Stimulated activated CD8-positive, alpha-beta memory T cell treated with anti-CD3 and anti-CD28 coated beads, Interleukin-4, amount 100 ng/mL, for 48 hours (primary cell): ENCODE data around the gene MMP3.

ENCODE experiments used
- DNase-seq: peaks from one replicate; pipeline ENCODE4 v3.0.0-alpha.2; 2020

MMP3 gene

DNA sequence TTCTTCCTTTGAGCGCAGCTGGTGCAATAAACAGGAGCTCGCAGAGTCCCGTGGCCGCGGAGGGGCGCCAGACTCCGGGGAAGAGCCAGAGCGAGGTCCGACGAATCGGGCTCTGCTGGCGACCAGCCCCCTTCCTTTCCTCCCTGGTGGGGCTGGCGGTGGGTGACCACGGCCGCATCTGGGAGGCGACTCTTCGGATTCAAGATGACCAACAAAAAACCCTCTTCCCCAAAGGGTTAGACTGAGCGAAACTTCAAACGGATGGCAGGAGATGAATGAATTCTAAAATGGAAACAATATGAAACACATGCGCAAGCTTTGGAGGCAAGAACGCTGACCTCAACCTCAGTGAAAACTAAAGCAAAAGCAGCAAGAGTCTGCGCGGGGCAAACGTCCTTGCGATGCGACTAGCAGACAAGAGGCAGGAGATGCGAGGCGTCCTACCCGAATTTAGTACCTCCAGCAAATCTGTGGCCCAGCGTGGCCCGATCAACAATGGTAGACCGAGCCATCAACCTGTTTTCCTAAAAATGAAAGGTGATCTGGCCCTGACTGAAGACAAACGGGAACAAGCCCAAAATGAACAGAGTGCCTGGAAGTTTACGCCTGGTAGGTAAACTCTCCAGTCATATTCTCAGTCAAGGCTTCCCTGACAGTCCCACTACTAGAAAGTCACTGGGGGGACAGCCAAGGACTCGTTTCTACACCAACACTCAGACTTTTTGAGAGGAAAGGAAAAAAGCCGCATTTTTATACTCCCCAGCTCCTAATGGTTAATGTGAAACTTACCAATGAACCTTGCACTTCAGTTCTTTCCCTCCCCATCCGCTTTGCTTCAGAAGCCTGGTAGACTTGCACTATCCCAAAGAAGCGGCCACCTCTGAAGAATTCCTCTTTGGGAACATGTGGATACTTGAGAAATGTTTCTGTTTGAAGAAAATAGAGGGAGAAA is 11.6 kb downstream of the MMP3 start:
- DNase-seq = peak; percentile 26

DNA sequence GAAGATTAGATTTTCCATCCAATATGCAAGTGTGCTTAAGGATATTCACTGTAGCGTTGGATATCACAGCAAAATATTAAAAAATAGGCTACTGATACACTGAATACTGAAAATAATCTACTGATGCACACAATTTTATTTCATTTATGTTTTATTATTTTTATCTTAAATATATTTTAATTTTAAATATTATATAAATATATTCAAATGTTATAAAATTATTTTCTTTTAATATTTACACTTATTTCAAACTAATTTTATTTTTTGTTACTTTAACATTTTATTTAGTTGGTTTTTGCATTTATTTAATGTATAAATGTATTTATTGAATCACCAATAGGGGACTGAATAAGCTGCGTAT is 12.3 kb downstream of the MMP3 start:
- DNase-seq = no peak

DNA sequence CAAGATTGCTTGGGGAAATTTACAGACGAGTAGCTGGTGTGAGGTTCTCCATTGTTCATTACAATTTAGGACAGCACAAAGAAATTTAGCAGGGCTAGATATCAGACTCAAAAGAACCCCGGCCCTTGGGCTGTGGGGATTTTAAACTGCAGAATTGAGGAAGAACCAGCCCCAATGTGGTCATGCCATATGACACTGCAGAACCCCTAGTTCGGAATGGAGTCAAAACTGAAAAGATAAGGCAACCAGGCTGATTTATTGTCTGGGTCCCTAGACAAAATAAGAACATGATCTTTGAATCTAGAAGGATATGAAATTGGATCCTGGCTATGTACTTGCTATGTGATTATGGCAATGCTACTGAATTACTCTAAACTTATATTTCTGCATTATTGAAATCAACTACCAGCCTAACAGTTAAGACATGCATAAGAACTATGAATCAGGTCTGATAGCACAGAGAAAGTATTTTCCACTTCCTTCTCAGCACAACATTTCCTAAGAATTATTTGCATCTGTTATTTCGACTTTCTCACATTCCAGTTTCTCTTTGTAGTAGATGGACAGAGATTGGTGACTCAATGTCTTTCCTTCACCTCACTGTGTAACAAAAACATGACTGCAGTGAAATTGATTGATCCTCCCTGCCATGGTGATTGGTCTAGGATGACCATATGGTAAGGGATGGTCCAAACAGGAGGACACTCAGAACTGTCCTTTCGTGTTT is 13.2 kb downstream of the MMP3 start:
- DNase-seq = no peak

DNA sequence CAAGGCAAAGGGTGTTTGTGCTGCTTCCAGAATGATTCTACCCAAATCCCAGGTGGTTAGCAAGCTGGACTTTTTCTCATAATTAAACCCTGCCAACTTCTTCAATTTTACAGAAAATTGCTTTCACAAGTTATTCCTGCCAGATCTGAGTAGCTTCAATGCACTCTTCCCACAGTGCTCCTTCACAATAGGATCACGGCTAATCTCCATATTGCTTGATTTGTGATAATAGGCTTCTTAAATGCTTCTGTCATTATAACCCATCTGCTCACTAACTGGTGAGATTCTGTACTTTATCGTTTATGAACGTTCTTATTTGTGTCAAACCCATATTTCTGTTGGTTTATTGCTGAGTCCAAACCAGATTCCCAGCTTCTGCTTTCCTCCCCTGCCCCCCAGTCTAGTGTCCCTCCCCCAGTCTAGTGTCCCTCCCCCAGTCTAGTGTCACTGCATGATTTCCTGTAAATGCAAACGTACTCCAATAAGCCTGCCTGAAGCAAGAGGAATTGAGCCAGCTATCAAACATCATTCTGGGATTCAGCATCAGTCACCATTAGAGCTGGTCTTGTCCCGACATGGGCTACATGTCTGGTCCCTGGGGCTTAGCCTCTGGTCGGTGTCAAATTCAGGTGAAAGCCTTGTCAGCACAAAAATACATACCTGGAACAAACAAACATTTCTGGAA is 14.0 kb downstream of the MMP3 start:
- DNase-seq = no peak

DNA sequence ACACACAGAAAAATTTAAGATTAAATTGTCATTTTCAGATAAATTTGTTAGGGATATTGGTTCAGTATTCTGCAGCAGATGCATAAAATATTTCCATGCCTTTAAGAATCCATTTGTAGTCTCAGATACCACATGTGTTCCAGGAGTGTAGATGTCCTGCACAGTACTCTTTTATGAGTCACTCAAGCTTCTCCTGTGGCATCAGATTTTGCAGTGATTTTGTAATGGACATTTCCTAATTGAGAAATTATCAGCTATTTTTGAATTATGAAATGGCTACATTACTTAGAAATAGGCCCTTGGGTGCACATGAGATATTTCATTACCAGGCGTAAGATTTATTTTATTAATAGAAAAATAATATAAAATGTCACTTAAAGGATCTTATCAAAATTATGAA is 18.9 kb downstream of the MMP3 start:
- no peak for DNase-seq

DNA sequence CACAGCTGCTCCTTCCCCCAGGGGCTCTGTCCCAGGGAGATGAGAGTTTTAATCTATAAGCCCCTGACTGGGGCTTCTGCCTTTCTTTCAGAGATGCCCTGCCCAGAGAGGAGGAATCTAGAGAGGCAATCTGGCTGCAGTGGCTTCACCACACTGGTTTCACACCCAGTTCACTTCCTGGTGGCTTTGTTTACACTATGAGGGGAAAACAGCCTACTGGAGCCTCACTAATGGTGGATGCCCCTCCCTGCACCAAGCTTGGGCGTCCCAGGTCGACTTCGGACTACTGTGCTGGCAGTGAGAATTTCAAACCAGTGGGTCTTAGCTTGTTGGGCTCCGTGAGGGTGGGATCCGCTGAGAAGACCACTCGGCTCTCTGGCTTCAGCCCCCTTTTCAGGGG is 23.9 kb downstream of the MMP3 start:
- DNase-seq = no peak

DNA sequence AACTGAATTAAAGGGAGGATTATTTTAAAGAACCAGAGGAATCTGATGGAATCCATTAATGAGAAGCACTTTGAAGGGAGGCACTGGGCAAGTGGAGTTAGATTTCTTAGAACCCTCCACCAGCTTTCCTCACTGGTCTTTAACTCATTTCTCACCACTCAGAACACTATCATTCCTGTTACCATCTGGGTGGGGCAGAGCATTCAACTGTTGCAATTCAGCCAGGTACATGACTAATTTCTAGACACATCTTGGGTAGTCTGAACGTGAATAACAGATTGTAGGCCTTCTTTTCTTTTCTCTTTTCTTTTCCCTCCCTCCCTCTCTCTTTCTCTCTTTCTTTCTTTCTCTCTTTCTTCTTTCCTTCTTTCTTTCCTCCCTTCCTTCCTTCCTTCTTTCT is 29.9 kb downstream of the MMP3 start:
- DNase-seq = no peak

DNA sequence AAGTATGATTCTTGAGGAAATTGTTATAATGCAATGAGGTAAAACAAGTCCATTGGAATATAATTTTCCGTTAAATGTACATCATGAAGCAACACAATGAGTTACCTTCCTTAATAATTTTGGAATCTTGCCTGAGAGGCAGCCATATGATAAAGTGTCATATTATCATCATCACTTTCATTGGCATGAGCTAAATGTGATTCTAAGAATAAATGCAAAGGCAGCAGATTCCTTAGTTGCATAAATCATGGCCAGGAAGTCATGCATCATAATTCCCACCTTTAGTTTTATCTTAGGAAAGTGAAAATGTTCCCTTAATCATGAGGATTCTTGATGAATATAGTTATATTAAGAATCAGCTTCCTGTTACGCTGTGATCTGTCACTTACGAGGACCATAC is 31.2 kb downstream of the MMP3 start:
- DNase-seq = no peak

DNA sequence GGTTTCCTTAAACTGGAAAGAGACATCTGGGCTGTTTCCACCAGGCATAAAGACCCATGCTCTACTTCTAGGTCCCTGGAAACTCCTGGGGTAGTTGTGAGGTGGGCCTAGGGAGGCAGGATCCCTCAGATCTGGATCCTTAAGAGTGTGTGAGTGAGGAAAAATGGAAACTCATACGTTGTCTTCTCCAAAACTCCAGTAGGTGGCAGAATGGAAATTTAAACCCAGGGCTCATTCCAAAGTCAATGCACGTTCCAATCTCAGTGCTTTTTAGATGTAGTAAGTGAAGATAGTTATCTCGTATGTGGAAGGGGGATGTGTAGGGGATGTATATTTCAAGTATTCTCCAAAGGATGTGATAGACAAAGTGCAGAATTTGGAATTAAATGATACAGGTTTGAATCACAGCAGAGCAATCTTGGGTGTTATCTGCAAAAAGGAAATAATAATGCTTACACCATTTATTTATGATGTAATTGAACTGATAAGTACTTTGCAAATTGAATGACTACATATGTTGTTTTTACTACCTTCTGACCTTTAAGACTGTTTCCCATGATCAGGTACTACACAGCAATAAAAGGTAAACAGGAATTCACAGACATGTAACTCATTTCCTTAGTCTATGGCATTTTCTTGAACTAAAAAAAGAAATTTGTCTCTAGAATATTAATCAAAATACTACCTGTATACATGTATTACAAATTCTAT is 32.3 kb downstream of the MMP3 start:
- no peak for DNase-seq

DNA sequence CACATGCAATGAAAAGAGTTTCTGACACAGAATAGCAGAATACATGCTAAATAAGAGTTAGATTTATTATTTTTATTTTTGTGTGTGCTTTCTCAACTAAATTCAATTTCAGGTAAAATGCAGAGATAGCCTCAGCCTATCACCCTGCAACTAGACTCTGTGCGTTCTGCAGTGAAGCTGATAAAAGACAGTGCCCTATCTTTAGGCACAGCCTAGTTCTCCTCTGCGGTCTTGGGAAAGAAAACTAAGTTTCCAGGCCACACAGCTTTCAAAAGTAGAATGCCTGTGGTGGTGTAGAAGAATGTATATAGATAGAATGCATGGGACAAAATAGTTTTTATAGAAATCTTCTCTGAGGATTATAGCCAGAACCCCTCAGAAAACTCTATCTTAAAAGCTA is 33.4 kb downstream of the MMP3 start:
- DNase-seq = no peak

DNA sequence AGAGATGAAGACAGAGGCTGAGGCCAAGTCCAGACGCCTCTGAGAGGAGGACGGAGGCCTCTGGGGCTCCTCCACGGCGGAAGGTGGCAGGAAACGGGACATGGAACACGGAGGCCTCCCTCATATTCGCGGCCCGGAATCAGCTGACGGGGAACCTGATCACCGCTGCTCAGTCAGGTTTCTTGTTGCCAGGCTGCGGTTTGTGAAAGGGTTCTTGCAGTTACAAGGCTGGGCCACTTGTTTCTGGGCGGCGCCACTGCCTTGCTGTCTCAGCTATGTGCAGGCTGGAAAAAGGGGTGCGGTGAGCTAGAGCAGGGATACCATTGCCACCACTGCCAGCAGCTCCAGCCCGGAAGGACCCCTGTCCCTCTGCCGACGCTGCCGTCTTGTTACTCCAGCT is 35.5 kb downstream of the MMP3 start:
- peak; percentile 27 for DNase-seq

DNA sequence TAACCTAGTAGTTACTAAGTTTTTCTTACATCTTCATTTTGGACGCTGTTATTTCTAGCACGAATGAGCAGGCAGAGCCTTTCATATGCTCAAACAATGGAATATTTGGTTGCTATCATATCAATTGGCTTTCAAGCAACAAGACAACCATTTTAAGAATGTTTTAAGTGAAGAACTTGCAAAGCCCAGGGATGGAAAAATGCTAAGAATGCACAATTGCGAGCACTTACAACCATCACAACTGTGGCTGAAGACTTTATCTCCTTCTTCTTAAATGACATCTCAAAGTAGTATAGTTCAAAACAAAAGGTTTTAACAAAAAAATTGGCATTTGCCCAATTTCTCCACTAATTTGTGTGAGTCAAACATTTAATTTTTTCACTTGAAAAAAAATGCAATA is 37.1 kb downstream of the MMP3 start:
- DNase-seq = no peak

DNA sequence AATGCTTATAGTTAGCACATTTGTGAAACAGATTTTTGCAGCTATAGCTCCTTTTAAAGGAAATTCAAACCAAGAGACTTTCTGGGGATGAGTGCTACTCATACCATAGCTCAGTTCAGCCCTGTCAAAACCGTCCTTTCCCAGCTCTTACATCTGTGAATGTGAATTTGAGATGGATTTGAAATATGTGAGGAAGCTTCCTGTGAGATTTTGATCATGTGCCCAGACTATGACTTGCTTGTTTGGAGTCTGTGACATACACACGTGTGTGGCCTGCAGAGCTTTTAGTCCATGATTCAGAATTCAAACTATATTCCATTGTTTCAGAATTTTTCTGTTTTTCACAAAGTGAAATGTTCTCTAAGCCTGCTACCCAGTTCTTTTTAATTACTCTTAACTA is 41.1 kb downstream of the MMP3 start:
- DNase-seq = no peak

DNA sequence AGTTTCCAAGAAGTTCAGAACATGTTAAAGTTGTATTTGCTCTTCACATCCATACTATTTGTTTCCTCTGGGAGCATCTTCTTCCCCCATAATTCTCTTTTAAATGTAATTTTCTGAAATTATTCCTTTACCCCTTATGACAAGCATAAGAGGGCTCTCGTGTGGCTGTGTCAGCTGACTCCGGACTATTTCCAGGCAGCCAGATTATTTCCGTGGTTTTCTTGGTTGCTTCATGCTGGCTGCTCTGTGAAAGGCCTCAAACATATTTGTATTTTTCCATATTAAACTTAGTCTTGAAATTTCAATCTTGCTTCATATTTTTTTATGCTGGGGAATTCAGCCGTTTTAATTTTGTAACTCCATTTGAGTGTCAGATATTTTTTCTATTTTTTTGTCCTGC is 42.6 kb downstream of the MMP3 start:
- no peak for DNase-seq

DNA sequence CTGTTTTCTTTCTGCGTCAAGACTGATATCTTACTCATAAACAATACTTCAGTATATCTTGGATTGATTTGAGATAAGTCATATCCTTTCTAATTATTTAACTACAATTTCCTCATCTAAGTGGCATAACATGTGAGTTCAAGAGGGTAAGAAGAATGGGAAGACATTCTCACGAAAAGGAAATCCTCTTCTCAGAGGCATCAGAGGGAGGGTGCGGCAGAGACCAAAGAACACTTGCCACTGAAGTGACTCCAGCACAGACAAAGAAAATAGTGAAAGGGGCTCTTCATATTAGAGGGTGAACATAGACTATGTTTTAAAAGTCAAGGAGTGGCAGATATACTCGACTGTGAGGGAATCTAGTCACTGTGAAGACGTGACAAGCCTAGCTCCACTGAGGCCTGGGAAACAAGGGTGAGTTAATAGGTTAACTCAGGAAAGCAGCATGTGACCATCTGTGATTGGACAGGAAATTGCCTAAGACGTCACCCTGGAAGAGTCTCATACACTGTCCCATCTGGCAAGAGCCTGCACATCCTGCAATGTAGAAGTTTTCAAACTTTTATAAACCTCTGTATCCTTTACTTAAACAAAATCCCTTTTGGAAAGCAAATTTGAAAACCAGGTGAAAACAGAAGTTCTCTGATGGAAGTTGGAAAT is 43.6 kb downstream of the MMP3 start:
- no peak for DNase-seq

DNA sequence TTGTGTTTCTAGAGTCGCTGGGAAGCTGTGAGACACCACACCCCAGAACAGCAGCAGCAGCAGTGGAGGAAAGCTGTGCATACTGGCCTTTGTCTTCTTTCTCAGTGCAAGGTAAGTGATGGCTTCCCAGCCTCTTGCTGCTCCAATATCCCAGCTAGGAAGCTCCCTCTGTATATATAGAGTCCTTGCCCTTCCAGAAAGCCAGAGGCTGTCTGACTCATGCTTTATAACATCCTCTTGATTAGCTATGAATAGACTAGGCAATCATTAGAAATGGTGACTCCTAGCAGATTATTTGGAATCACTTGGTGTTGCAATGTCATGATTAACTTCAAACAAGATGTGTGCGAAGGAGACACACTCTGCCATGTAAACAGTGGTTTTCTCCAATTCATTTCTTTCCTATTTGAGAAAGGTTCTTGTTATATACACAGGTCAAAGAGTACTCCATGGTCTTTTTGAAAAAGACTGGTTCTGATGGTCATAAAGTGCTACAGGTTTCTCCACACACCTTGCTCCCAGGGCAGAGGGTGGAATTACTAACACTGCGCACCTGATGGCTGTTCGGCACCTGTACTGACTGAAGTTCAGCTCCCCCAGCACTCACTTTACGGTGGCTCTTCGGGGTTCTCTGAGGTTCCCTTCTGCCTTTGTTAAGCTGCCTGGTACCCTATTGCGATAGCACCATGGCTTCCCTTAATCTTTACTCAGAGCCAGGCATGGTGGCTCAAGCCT is 45.2 kb downstream of the MMP3 start, which contains the start of gene MMP1:
Gene MMP1 (minus strand): TSS at position 149 of the 735 bp plus-strand sequence. CDS start 68 bp downstream, at position 81.
- DNase-seq = no peak

DNA sequence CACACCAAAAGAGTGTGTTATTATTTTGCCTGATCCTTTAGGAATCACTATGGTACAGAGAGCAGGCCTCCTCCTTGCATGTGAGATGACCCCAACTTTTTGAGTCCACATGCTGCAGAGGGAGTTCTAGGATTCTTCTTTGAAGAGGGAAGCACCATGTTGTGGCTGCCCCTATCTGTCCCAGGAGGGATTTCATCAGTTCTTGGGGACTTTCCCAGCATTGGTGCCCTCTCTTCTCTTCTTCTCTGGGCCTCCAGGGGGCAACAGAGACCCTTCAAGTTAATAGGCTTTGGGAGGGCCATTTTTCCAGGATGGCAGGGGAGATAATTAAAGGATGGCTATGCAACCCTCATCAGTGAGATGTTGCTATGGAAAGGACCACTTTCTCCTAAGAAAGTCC is 49.0 kb downstream of the MMP3 start:
- DNase-seq = peak; percentile 41

DNA sequence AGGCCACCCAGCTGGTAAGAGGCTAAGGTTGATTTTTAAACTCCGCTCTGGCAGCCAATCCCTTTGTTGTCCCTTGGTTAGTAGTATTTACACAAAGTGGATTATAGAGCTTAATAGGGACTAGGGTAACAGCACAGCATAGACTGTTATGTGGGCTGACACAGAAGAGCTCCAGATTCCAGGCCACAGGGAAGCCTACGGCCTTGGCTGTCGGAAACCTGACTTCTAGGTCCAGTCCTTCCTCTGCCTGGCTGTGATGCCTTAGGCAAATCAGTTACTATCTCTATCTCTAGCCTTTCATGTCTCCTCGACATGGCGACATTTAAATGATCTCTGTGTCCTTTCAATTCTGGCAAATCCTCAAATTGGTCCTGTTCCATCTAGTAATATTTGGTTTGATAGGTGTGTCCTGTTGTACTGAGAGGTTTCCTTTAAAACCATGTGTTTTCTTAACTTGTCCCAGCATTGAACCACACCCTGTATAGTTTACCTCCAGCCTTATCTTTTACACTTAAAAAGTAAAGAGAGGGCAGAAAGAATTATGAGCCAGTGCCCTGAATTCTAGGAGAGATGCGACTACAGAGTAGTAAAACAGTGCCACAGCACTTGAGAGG is 49.6 kb downstream of the MMP3 start:
- DNase-seq = no peak

DNA sequence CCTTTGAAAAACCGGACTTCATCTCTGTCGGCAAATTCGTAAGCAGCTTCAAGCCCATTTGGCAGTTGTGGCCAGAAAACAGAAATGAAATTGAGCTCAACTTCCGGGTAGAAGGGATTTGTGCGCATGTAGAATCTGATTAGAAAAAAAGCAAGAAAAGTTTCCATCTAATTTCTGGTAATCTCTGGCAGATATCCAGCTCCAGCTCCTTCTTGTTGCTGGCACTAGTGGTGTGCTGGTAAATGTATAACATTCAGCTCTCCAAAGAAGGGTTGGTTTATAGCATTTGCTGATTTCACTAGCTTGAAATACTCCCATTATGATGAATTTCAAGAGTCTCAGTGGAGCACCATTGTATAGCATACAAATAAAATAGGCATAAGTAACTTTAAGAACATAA is 50.8 kb downstream of the MMP3 start:
- no peak for DNase-seq

DNA sequence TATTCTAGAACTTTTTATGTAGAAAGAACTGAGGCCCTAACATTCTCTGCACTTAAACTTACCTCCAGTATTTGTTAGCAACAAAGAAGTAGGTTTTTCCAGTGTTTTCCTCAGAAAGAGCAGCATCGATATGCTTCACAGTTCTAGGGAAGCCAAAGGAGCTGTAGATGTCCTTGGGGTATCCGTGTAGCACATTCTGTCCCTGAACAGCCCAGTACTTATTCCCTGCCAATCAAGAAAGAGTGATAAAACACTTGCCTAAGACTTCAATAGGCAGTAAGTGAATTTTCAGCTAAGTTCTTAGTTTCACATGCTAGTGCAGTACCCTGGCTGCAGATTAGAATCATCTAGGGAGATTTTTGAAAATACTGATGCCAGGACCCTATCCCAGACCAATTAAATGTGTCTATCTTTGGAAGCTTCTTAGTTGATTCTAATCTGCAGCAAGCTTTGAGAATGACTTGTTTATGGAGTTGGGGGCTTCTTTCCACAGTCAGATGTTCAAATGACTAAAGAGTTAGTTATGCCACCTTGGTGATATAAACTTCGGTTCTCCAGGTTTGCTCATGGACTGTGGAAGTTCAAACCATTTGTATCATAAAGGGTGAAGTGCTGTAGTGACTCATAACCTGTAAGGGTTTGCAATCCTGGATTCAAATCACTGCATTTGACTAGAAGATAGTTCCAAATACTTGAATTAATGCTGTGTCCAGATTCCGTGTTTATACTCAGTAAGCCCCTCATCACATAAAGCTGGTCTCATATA is 52.0 kb downstream of the MMP3 start:
- DNase-seq = no peak
